HG02798 (cell line): Measurements from ENCODE around the gene COL4A6.
"Not testable (repeated sequence)": the region's sequence is repeated elsewhere in the genome, so short reads cannot be mapped to it uniquely, and the experiment has no call there.

Source experiments
- ATAC-seq: cut with Tn5 transposase; IDR thresholded peaks from one replicate; pipeline ENCODE4 v1.9.1; 2021; ENCODE audit warnings: mild to moderate bottlenecking; ENCODE audit not compliant: unreplicated experiment, poor library complexity

The COL4A6 gene

GRCh38 chrX:108438110-108438623, at the start of gene COL4A6:
Gene COL4A6 (minus strand): TSS chrX:108438422. CDS start chrX:108438196, 226 bp downstream.
- ATAC-seq, result no peak

GRCh38 chrX:108485960-108486359, 47.7 kb upstream of the COL4A6 start:
- no peak for ATAC-seq

DNA sequence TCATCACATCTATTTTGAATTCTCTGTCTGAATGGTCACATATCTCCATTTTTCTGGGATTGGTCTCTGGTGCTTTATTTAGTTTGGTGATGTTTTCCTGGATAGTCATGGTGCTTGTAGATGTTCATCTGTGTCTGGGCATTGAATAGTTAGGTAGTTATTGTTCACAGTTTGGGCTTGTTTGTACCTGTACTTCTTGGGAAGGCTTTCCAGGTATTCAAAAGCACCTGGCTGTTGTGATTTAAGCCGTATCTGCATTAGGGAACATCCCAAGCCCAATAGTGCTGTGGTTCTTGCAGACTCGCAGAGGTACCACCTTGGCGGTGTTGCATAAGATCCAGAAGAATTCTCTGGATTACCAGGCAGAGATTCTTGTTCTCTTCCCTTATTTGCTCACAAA, 46.0 kb upstream of the COL4A6 start:
- no peak for ATAC-seq

DNA sequence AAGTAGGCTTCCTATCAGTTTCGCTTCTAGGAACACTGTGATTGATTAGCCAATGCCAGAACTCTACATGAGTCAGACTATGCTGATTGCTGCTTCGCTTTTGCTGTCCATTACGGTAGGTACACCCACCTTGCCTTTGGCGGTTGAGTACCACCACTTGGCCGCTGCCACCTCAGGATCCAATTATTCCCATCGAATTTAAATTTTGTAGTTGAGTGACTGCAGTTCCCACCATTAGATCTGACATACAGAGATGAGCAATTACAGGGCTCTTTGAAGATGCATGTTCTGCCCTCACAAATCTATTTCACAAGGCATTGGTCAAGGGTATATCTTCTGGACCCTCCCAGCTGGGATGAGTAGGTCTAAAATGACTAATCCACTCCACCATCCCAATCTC, 43.3 kb upstream of the COL4A6 start:
- ATAC-seq, result not testable (repeated sequence)

DNA sequence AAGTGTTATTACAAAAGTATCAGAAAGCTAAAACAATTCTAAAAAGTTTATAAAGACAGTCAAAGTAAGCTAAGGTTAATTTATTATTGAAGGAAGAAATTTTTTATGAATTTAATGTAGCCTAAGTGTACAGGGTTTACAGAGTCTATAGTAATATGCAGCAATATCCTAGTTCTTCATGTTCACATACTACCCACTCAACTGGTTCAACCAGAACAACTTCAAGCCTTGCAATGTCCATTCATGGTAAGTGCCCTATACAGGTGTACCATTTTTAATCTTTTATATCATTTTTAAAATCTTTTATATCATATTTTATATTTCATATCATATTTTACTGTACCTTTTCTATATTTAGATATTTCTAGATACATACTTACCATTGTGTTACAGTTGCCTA, 35.8 kb upstream of the COL4A6 start:
- no peak for ATAC-seq

DNA sequence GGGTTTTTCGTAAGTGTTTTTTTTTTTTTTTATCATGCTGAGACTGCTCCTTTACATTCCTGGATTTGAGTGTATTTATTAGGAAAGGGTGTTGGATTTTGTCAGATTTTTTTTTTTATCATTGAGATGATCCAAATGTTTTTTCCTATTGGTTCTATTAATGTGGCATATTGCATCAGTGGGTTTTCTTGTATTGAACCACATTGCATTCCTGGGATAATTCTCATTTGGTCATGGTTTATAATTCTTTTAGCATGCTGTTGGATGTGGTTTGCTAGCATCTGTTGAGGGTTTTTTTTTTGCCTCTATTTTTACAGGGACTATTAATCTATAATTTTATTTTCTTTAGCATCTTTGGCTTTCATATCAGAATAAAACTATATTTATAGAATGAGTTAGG, 30.3 kb upstream of the COL4A6 start:
- no peak for ATAC-seq

GRCh38 chrX:108464604-108465003, 26.4 kb upstream of the COL4A6 start:
- no peak for ATAC-seq

DNA sequence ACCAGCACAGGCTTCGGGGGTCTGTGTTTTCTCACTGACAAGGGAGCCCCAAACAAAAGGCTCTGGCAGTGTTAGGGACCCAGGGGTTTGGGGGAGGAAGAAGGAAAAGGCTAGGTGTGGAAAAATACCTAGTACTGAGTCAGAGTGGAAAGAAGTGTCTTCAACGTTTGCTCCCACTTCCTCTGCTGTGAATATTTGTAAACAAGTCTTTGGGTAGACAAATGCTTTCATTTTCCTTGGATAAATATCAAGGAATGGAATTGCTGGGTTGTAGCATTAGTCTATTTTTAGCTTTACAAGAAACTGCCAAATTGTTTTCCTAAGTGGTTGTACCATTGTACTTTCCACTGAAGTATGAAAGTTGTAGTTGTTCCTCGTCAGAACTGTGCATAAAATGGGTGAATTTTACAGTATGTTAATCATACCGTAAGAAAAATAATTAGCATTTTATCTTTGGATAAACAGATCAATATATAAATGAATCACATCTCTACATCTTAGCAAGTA, 18.8 kb upstream of the COL4A6 start:
- no peak for ATAC-seq

GRCh38 chrX:108453841-108454240, 15.6 kb upstream of the COL4A6 start:
- ATAC-seq, result no peak

DNA sequence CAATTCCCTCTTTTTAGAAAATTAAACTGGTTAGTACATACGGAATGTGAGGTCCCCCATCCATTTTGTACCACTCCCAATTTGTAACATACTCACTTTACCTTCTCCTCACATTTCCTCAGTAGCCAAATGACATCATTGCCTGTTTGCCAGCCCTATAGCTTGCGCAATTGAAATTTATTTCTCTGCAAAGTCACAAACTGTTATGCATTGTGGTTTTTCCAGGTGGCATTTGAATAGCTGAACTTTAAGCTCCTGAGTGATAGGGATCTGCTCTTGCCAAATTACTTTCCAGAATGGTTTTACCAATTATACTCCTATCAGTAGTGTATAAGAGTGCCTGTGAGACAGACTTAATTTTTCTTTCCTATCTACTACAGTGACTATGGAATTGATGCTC, 9.1 kb upstream of the COL4A6 start:
- no peak for ATAC-seq

- no peak for ATAC-seq
Observed at GRCh38 chrX:108442901-108443464, 4.8 kb upstream of the COL4A6 start.

DNA sequence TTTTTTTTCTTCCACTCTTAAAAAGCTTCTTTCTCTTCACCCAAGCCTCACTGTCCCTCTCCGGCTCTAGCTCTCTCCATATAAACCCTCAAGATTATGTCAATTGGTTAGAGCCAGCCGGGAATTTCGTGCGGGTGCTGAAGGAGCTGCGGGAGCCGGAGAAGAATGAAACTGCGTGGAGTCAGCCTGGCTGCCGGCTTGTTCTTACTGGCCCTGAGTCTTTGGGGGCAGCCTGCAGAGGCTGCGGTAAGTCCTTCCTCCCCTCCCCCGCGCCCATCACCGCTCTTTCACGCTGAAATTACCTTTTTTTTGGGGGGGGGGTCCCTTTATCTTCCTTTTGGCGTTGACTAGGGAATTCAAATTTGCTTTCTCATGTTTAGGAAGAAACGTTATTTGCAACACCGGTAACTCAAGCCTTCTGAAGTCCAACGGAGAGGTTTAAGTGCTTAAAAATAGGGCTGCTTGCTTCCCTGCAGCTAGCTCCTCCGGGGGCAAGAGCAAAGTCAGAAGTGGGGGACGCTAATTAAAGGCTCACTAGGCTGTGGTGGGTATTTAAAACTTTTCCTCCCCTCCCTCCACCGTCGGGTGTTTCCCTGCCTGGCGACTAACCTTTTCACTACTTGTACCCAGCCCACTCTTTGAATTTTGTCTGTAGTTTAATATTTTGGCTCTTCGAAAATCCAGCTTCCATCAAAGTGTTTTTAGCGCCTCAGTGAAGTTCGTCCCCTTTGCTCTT, 1.9 kb upstream of the COL4A6 start:
- ATAC-seq, result no peak

- ATAC-seq, result no peak
Observed at GRCh38 chrX:108439426-108439942, 1.3 kb upstream of the COL4A6 start, which contains the start of gene COL4A5. Gene COL4A5 (plus strand): TSS chrX:108439838. CDS start chrX:108440126, 288 bp downstream.

DNA sequence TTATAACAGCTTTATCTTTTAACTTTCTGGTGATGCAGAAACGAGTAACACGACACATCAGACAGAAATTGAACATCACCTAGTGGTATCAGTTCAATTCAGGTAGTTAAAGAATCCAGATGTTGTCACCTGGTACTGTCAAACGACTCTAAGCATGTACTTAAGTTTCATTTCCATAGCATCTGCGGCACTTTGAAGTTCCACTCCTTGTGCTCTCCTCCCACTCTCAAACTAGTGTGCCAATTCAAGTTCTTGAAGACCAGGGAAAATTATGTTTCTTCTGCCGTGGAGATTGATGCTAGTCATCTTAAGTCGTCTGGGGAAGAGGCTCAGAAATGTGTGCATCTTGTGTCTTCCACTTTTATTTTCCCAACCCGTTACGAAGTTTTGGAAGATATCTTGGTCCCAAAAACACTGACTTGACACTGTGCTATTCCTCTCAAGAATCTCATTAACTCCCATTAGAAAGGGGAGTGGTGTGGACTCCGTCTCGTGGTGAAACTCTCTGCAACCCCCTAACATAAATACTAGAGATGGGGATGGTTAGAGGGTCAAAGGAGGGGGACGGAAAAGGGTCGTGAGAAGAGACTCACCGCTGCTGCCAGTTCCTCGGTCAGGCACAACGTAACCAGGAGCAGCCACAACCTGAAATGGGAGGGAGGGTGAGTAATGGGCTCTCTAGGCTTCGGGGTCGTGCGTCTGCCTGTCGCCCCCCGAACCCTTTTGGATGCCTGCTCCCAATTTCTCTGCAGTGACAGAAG, 693 bp downstream of the COL4A6 start:
- ATAC-seq, result no peak

DNA sequence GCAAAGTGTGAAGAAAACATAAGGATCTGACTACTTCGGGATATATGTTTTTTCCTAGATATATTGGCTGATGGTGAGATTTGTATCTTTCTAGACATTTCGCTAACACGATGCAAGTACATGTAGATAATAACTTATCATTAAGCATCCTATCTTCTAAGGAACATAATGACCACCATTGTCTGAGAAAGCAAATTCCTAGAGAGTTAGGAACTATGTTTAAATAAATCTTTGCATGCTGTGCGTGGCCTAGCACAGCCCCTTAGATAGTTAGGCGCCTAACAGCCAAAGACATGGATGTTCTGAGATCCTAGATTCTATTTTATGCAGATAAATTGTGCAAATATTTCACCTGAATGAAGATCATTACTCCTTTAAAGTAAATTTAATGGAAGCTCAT, 3.0 kb downstream of the COL4A6 start:
- no peak for ATAC-seq

GRCh38 chrX:108426262-108426661, 12.0 kb downstream of the COL4A6 start:
- ATAC-seq, result no peak

- no peak for ATAC-seq
Observed at GRCh38 chrX:108420481-108420880, 17.7 kb downstream of the COL4A6 start.

- ATAC-seq, result no peak
Observed at GRCh38 chrX:108419401-108419800, 18.8 kb downstream of the COL4A6 start.

- peak; percentile 73 for ATAC-seq
Observed at GRCh38 chrX:108417257-108417656, 21.0 kb downstream of the COL4A6 start.

- ATAC-seq, result no peak
Observed at GRCh38 chrX:108415891-108416290, 22.3 kb downstream of the COL4A6 start.

GRCh38 chrX:108415146-108415545, 23.1 kb downstream of the COL4A6 start:
- no peak for ATAC-seq
